GM13977 (cell line): Measurements from ENCODE around the gene ARHGAP6.

Source experiments
- DNase-seq: peaks from one replicate; pipeline ENCODE4 v3.0.0; 2012; ENCODE audit warnings: low spot score
- CTCF ChIP-seq: IDR thresholded peaks from 2 replicates; pipeline ENCODE4 v1.5.1; 2012; ENCODE audit warnings: mild to moderate bottlenecking, control low read depth; ENCODE audit not compliant: insufficient read depth; ENCODE audit errors: extremely low read depth, missing control alignments
- in situ Hi-C: fragments of 300-500 bp; cut with MboI; formaldehyde crosslinking; loops from one replicate; pipeline ENCODE4 v1.12.0; 2022; ENCODE audit warnings: low sequenced_read_pairs, low pct_unique_long_range_greater_than_20kb, mixed read lengths, inconsistent platforms; ENCODE audit not compliant: unreplicated experiment

ARHGAP6 gene

GRCh38 chrX:11446336-11446735 is 219.4 kb downstream of the ARHGAP6 start:
- in situ Hi-C loops, result no loop called here
- DNase-seq, result no peak
- no peak for TF ChIP-seq CTCF

GRCh38 chrX:11445540-11445939 is 220.2 kb downstream of the ARHGAP6 start:
- no peak for TF ChIP-seq CTCF
- in situ Hi-C loops, result no loop called here
- no peak for DNase-seq

GRCh38 chrX:11444052-11444451 is 221.7 kb downstream of the ARHGAP6 start:
- in situ Hi-C loops, result no loop called here
- no peak for TF ChIP-seq CTCF
- no peak for DNase-seq

- DNase-seq, result no peak
- no peak for TF ChIP-seq CTCF
- in situ Hi-C loops, result no loop called here
These were observed 225.9 kb downstream of the ARHGAP6 start for GRCh38 chrX:11439846-11440245.

- DNase-seq, result no peak
- TF ChIP-seq CTCF, result no peak
- in situ Hi-C loops, result no loop called here
These were observed 227.0 kb downstream of the ARHGAP6 start for GRCh38 chrX:11438767-11439166.

- DNase-seq, result no peak
- no peak for TF ChIP-seq CTCF
- in situ Hi-C loops, result no loop called here
These were observed 227.4 kb downstream of the ARHGAP6 start for GRCh38 chrX:11438380-11438723.
